ENCODE measurements around the gene SEC23B. TPM values are rescaled to one million over a fixed set of nuclear protein-coding genes. Genes with fewer than 3 reads are reported as not detected.

SEC23B gene
- total RNA-seq, 5 donors from 2014 or later (not counting 1 experiment from before 2014, with no cell fraction given), result 34.7 to 51.3 (median 42.1) TPM

DNA sequence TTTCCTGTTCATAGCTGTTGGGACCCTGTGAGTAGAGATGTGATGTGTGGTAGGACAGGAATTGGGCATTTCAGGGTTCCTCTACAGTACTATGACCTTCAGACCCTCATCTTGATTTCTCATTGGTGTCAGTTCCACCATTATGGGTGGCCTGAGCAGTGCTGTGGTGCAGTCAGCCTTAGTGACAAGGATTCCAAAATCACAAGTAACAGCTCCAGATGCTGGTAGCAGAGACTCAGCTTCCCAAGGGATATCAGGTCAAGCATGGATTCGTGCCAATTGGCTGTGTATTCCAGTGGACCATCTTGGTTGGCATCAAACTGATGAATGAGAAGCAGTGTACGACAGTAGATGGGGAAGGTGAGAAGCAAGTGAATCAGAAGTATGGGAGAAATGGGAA, 63.3 kb downstream of the SEC23B start:
- Histone ChIP-seq H3K27me3 (replicated peaks in 1 of 2; ENCODE audit: control insufficient read depth in 2 of 2, extremely low read depth in 1 of 2, insufficient read depth in 2 of 2, low read length in 1 of 2) (no peaks in the 10 kb centered on the region), H3K27ac (ENCODE audit: low read length) (no peak overlapping the region), H3K9me3 (no peaks in the 10 kb centered on the region), H3K4me3 (ENCODE audit: control insufficient read depth in 1 of 2, extremely low read depth in 1 of 2, low read length in 1 of 2) (no peak overlapping the region), H3K4me1 (ENCODE audit: control insufficient read depth in 1 of 2, extremely low read depth in 1 of 2, insufficient read depth in 2 of 2, low read length in 2 of 2) (peaks cover 5 to 17% of the 10 kb centered on the region in 2 experiments), H3K36me3 (ENCODE audit: control insufficient read depth in 2 of 2, extremely low read depth in 1 of 2, insufficient read depth in 1 of 2, low read length in 1 of 2) (peaks cover 0 to 16% of the 10 kb centered on the region in 2 donors)
- no peak overlapping the region for H3K4me3 Mint-ChIP-seq
- ATAC-seq (replicated peaks in 1 of 4), result no peak
- H3K36me3 Mint-ChIP-seq, result peaks cover 28% of the 10 kb centered on the region
- ChIA-PET CTCF (no interaction called here), POLR2A (no interaction called here)
- WGBS (ENCODE audit: insufficient coverage), result 95% methylated on average over 2 of the region's 2 CpGs
- peaks cover 0 to 4% (median 2%) of the 10 kb centered on the region in 3 donors for H3K9me3 Mint-ChIP-seq
- no peaks in the 10 kb centered on the region for H3K27me3 Mint-ChIP-seq
- no peak for DNase-seq
- peaks cover 21 to 28% (median 21%) of the 10 kb centered on the region in 3 donors for H3K4me1 Mint-ChIP-seq
- peak overlapping the region in 1 of 2 donors; percentile 13 for H3K27ac Mint-ChIP-seq

DNA sequence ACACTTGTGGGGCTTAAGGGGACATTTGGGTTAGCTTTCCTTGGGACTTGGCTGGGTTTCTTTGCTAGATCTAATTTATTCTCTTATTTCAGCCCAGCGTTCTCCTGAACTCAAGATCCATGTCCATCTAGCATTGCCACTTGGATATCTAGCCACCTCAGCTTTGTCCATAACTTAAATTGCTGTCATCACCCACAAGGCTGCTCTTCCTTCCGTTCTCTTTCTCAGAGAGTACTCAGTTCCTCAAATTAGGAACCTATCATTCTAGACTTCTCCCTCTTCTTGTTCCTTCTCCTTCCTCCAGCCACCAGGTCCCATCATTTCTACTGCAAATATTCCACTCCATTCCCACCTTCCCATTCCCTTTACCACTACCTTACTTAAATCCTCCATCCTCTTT, 63.8 kb downstream of the SEC23B start:
- CTCF ChIA-PET, result no interaction called here
- WGBS (ENCODE audit: insufficient coverage), result 100% methylated on average over 2 of the region's 2 CpGs
- H3K4me3 ChIP-seq (ENCODE audit: control insufficient read depth in 1 of 2, extremely low read depth in 1 of 2, low read length in 1 of 2), result no peak overlapping the region
- H3K27ac ChIP-seq (ENCODE audit: low read length), result no peak overlapping the region
- peaks cover 28% of the 10 kb centered on the region for H3K36me3 Mint-ChIP-seq
- no peak for DNase-seq
- H3K4me1 ChIP-seq (ENCODE audit: control insufficient read depth in 1 of 2, extremely low read depth in 1 of 2, insufficient read depth in 2 of 2, low read length in 2 of 2), result peaks cover 5 to 15% of the 10 kb centered on the region in 2 experiments
- no peaks in the 10 kb centered on the region for H3K9me3 ChIP-seq
- H3K9me3 Mint-ChIP-seq, result peaks cover 0 to 4% (median 2%) of the 10 kb centered on the region in 3 donors
- H3K4me3 Mint-ChIP-seq, result no peak overlapping the region
- peaks cover 18 to 25% (median 18%) of the 10 kb centered on the region in 3 donors for H3K4me1 Mint-ChIP-seq
- peaks cover 0 to 16% of the 10 kb centered on the region in 2 donors for H3K36me3 ChIP-seq (ENCODE audit: control insufficient read depth in 2 of 2, extremely low read depth in 1 of 2, insufficient read depth in 1 of 2, low read length in 1 of 2)
- no peaks in the 10 kb centered on the region for H3K27me3 ChIP-seq (replicated peaks in 1 of 2; ENCODE audit: control insufficient read depth in 2 of 2, extremely low read depth in 1 of 2, insufficient read depth in 2 of 2, low read length in 1 of 2)
- POLR2A ChIA-PET, result interaction anchor here in 1 of 2 donors (0.6 kb wide), 1 partner anchor 131 kb away, joined by 3 read pairs; no protein-coding TSS in a partner anchor
- no peak for ATAC-seq (replicated peaks in 1 of 4)
- H3K27ac Mint-ChIP-seq, result no peak overlapping the region
- H3K27me3 Mint-ChIP-seq, result no peaks in the 10 kb centered on the region

DNA sequence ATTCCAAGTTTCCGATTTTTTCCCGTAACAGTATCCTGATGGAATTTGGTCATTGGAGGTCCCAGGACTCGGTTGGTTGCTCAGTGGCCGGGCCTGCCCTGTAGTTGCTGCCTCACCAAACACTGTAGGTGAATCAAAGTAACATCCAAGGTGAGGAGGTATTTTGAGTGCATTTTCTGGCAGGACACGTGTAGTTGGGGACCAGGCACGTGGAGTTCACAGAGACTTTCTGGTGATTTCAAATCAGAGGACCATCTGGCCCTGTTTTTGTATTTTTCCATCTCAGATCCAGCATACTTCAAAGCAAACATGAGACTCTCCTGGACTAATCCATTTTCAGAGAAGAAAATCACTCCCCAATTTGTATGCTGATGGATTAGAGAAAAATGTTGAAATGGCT, 70.2 kb downstream of the SEC23B start:
- Histone ChIP-seq H3K36me3 (ENCODE audit: control insufficient read depth in 2 of 2, extremely low read depth in 1 of 2, insufficient read depth in 1 of 2, low read length in 1 of 2) (no peaks in the 10 kb centered on the region), H3K27me3 (replicated peaks in 1 of 2; ENCODE audit: control insufficient read depth in 2 of 2, extremely low read depth in 1 of 2, insufficient read depth in 2 of 2, low read length in 1 of 2) (peaks cover 0 to 5% of the 10 kb centered on the region in 2 experiments), H3K27ac (ENCODE audit: low read length) (no peak overlapping the region), H3K4me3 (ENCODE audit: control insufficient read depth in 1 of 2, extremely low read depth in 1 of 2, low read length in 1 of 2) (no peak overlapping the region), H3K9me3 (no peaks in the 10 kb centered on the region), H3K4me1 (ENCODE audit: control insufficient read depth in 1 of 2, extremely low read depth in 1 of 2, insufficient read depth in 2 of 2, low read length in 2 of 2) (no peaks in the 10 kb centered on the region)
- no peak for DNase-seq
- ChIA-PET CTCF (interaction anchor here in 1 of 2 donors (0.5 kb wide), 1 partner anchor 17 kb away, joined by 5 read pairs; no protein-coding TSS in a partner anchor), POLR2A (no interaction called here)
- Mint-ChIP-seq H3K27me3 (no peaks in the 10 kb centered on the region), H3K9me3 (no peaks in the 10 kb centered on the region), H3K4me1 (peaks cover 0 to 4% (median 2%) of the 10 kb centered on the region in 3 donors), H3K27ac (no peak overlapping the region), H3K4me3 (no peak overlapping the region), H3K36me3 (no peaks in the 10 kb centered on the region)
- WGBS (ENCODE audit: insufficient coverage), result 72% methylated on average over 4 of the region's 6 CpGs
- ATAC-seq (replicated peaks in 1 of 4), result no peak

DNA sequence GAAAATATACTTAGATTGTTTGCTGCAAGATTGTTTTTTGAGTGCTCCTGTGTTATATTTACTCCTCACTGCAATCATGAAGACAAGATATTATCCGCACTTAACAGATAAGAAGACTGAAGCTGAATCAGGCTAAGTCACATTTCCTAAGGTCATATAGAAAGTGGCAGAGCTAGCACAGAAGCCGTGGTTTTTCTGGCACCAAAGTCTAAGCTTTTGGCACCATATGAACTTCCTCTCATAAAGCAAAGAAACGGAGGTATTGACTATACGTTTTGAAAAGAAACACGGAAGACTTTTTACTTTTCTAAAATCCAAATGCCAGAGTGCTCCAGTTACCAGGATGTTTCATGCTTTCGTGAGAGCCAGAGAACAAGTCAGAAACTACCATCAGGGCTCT, 70.8 kb downstream of the SEC23B start:
- peaks cover 0 to 4% (median 2%) of the 10 kb centered on the region in 3 donors for H3K4me1 Mint-ChIP-seq
- Histone ChIP-seq H3K9me3 (no peaks in the 10 kb centered on the region), H3K27ac (ENCODE audit: low read length) (no peak overlapping the region), H3K36me3 (ENCODE audit: control insufficient read depth in 2 of 2, extremely low read depth in 1 of 2, insufficient read depth in 1 of 2, low read length in 1 of 2) (no peaks in the 10 kb centered on the region), H3K4me3 (ENCODE audit: control insufficient read depth in 1 of 2, extremely low read depth in 1 of 2, low read length in 1 of 2) (no peak overlapping the region), H3K27me3 (replicated peaks in 1 of 2; ENCODE audit: control insufficient read depth in 2 of 2, extremely low read depth in 1 of 2, insufficient read depth in 2 of 2, low read length in 1 of 2) (peaks cover 0 to 5% of the 10 kb centered on the region in 2 experiments), H3K4me1 (ENCODE audit: control insufficient read depth in 1 of 2, extremely low read depth in 1 of 2, insufficient read depth in 2 of 2, low read length in 2 of 2) (no peaks in the 10 kb centered on the region)
- H3K9me3 Mint-ChIP-seq, result no peaks in the 10 kb centered on the region
- H3K27me3 Mint-ChIP-seq, result peaks cover 0 to under 1% of the 10 kb centered on the region in 2 donors
- ATAC-seq (replicated peaks in 1 of 4) (no peak), DNase-seq (no peak)
- H3K27ac Mint-ChIP-seq, result no peak overlapping the region
- ChIA-PET POLR2A (no interaction called here), CTCF (interaction anchor here in 1 of 2 donors (1.2 kb wide), 1 partner anchor 16 kb away, joined by 3 read pairs; no protein-coding TSS in a partner anchor)
- WGBS (ENCODE audit: insufficient coverage), result 40% methylated on average over 2 of the region's 6 CpGs
- no peaks in the 10 kb centered on the region for H3K36me3 Mint-ChIP-seq
- H3K4me3 Mint-ChIP-seq, result no peak overlapping the region

DNA sequence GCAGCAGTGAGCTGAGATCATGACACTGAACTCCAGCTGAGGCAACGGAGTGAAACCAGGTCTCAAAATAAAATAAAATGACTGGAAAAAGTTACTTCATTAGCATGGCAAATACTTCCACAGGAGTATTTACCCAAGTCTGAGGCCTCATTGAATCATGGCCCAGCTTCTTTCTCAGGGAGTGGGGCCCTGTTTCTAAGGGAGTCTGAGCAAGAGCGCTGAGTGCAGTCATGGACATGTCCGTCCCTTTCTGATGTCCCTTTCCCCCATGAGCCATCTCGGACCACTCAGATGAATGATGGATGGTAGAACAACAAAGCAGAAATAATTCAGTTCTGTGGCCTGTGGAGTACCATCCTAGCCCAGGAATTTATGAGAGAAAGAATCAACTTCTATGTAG, 72.3 kb downstream of the SEC23B start:
- no peaks in the 10 kb centered on the region for H3K36me3 ChIP-seq (ENCODE audit: control insufficient read depth in 2 of 2, extremely low read depth in 1 of 2, insufficient read depth in 1 of 2, low read length in 1 of 2)
- Mint-ChIP-seq H3K9me3 (no peaks in the 10 kb centered on the region), H3K36me3 (no peaks in the 10 kb centered on the region), H3K27ac (no peak overlapping the region), H3K4me3 (no peak overlapping the region), H3K27me3 (peaks cover 5 to 8% of the 10 kb centered on the region in 2 donors), H3K4me1 (peaks cover 0 to 4% (median 2%) of the 10 kb centered on the region in 3 donors)
- H3K4me3 ChIP-seq (ENCODE audit: control insufficient read depth in 1 of 2, extremely low read depth in 1 of 2, low read length in 1 of 2), result no peak overlapping the region
- peaks cover 0 to 5% of the 10 kb centered on the region in 2 experiments for H3K27me3 ChIP-seq (replicated peaks in 1 of 2; ENCODE audit: control insufficient read depth in 2 of 2, extremely low read depth in 1 of 2, insufficient read depth in 2 of 2, low read length in 1 of 2)
- no peaks in the 10 kb centered on the region for H3K4me1 ChIP-seq (ENCODE audit: control insufficient read depth in 1 of 2, extremely low read depth in 1 of 2, insufficient read depth in 2 of 2, low read length in 2 of 2)
- ATAC-seq (replicated peaks in 1 of 4) (no peak), DNase-seq (no peak)
- CTCF ChIA-PET, result no interaction called here
- H3K27ac ChIP-seq (ENCODE audit: low read length), result no peak overlapping the region
- WGBS (ENCODE audit: insufficient coverage), result 100% methylated on average over 1 of the region's 4 CpGs
- no peaks in the 10 kb centered on the region for H3K9me3 ChIP-seq
- POLR2A ChIA-PET, result no interaction called here

DNA sequence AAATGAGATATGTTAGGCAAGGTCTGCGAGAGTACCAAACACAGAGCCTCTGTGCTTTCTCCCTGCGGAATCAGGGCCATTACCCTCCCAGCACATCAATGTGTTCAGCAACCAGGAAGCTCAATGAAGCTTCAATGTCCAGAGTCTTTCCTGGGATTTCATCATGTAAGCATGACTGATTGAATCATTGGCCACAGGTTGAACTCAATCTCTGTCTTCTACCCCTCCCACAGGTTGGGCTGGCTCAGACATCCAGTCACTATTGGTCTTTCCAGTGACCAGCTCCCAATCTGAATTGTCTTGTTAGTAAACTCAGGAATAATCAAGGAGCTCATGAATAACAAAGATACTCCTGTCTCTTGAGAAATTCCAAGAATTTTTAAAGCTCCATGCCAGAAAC, 77.4 kb downstream of the SEC23B start:
- Histone ChIP-seq H3K27me3 (replicated peaks in 1 of 2; ENCODE audit: control insufficient read depth in 2 of 2, extremely low read depth in 1 of 2, insufficient read depth in 2 of 2, low read length in 1 of 2) (peaks cover 0 to 5% of the 10 kb centered on the region in 2 experiments), H3K4me3 (ENCODE audit: control insufficient read depth in 1 of 2, extremely low read depth in 1 of 2, low read length in 1 of 2) (no peak overlapping the region), H3K4me1 (ENCODE audit: control insufficient read depth in 1 of 2, extremely low read depth in 1 of 2, insufficient read depth in 2 of 2, low read length in 2 of 2) (peaks cover 7 to 15% of the 10 kb centered on the region in 2 experiments), H3K36me3 (ENCODE audit: control insufficient read depth in 2 of 2, extremely low read depth in 1 of 2, insufficient read depth in 1 of 2, low read length in 1 of 2) (no peaks in the 10 kb centered on the region), H3K27ac (ENCODE audit: low read length) (no peak overlapping the region), H3K9me3 (no peaks in the 10 kb centered on the region)
- 100% methylated on average over 2 of the region's 2 CpGs for WGBS (ENCODE audit: insufficient coverage)
- CTCF ChIA-PET, result interaction anchor here in 1 of 2 donors (0.7 kb wide), 1 partner anchor 1657 kb away, joined by 3 read pairs; no protein-coding TSS in a partner anchor
- H3K27ac Mint-ChIP-seq, result no peak overlapping the region
- no peaks in the 10 kb centered on the region for H3K36me3 Mint-ChIP-seq
- H3K4me3 Mint-ChIP-seq, result no peak overlapping the region
- no peak for ATAC-seq (replicated peaks in 1 of 4)
- H3K27me3 Mint-ChIP-seq, result peaks cover 5 to 8% of the 10 kb centered on the region in 2 donors
- H3K4me1 Mint-ChIP-seq, result peaks cover 25 to 28% (median 27%) of the 10 kb centered on the region in 3 donors
- no peak for DNase-seq
- POLR2A ChIA-PET, result interaction anchor here (0.5 to 1.2 kb wide), 2 partner anchors 69 to 208 kb away, joined by 4 to 6 read pairs; no protein-coding TSS in a partner anchor
- no peaks in the 10 kb centered on the region for H3K9me3 Mint-ChIP-seq
